Cardiac muscle cell (in vitro differentiated cells and primary cell): ENCODE results near the gene CHST1. TPM values are rescaled to one million over a fixed set of nuclear protein-coding genes. Genes with fewer than 3 reads are reported as not detected.

ENCODE experiments used
- DNase-seq, 2 donors: peaks; one replicate each; pipeline versions ENCODE4 v3.0.0 to v3.0.0-alpha.2; 2010 to 2017; ENCODE audit warnings: low read depth in 1 of 2, low spot score in 1 of 2
- H3K27ac ChIP-seq: fragments of 200-600 bp; sonication (generic); 2 replicates; pipeline ENCODE4 v1.5.1; 2016
- H3K27me3 ChIP-seq: fragments of 200-600 bp; sonication (generic); 2 replicates; pipeline ENCODE4 v1.6.0; 2016; ENCODE audit warnings: control low read depth
- H3K36me3 ChIP-seq: fragments of 200-600 bp; sonication (generic); 2 replicates; pipeline ENCODE4 v1.5.1; 2016; ENCODE audit warnings: control low read depth
- H3K4me1 ChIP-seq: fragments of 200-600 bp; sonication (generic); 2 replicates; pipeline ENCODE4 v1.8.1; 2017; ENCODE audit warnings: low read depth, mild to moderate bottlenecking, mixed run types
- H3K4me3 ChIP-seq: fragments of 200-600 bp; sonication (generic); 2 replicates; pipeline ENCODE4 v1.5.1; 2016; ENCODE audit warnings: mild to moderate bottlenecking
- H3K9me3 ChIP-seq: fragments of 200-600 bp; sonication (generic); 2 replicates; pipeline ENCODE4 v1.5.1; 2017; ENCODE audit warnings: low read depth, mild to moderate bottlenecking, control low read depth
- polyA plus RNA-seq: library from polyadenylated mRNA; unstranded; fragments of >200 nt; fragmentation: Nextera tagmentation; extraction: Ambion mirVana; gene quantifications from 2 replicates; pipeline ENCODE4 v1.2.1, GENCODE V29; 2016
- total RNA-seq: library from RNA; depleted of rRNA; stranded (reverse); fragments of >200 nt; gene quantifications from 2 replicates; pipeline ENCODE4 v1.2.3, GENCODE V29; 2016
- TF ChIP-seq, protein P1 (sequence below): IDR thresholded peaks from 2 replicates; pipeline ENCODE4 v1.5.1; 2012; ENCODE audit warnings: low read depth, mild to moderate bottlenecking, low read length

The CHST1 gene
- total and polyA plus RNA-seq, 2 experiments from 2014 or later, result 2.5 to 4.3 TPM

DNA sequence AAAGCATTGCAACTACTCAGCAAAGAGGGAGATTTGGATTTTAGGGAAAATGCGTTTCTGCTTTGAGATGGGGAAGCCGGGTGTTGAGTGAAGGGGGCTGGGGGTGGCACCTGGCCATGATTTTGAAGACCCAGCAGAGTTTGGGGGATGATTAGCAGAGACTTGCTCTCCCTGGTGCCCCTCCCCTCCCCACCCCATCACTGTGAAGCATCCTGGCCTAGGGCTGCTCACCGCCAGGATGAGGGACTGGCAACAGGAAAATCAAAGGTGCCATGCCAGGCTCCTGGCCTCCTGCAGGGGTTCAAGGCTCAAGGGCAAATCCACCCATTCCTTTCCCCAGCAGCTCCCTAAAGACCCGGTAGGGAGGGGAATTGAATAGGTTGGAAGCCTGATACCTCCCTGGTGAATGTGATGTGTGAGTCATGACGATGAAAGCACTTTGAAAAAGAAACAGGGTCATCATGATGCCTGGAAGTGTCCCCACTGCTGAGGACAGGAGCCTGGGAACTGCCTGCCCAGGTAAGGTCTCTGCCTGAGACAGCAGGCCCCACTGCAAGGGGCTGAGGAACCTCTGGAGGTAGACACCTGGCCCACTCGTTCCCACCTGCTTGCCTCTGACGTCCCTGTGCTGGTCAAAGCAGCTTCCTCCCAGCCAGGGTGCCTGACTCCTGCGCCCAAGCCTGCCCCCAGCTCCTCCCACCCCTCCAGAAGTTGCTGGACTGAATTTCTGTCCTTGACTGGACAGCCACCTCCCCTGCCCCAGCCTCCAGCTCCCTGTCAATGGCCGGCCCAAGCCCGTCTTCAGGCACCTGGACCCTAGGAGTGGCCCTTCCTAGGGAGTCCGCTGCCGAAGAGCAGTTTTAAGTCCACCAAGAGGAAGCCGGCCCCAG, 1.7 kb downstream of the CHST1 start:
- Histone ChIP-seq H3K4me3 (peak overlapping the region; percentile 78), H3K4me1 (peaks cover 13% of the 10 kb centered on the region), H3K9me3 (no peaks in the 10 kb centered on the region), H3K36me3 (no peaks in the 10 kb centered on the region), H3K27ac (no peak overlapping the region), H3K27me3 (peaks cover 73% of the 10 kb centered on the region)
- TF ChIP-seq, protein P1, sequence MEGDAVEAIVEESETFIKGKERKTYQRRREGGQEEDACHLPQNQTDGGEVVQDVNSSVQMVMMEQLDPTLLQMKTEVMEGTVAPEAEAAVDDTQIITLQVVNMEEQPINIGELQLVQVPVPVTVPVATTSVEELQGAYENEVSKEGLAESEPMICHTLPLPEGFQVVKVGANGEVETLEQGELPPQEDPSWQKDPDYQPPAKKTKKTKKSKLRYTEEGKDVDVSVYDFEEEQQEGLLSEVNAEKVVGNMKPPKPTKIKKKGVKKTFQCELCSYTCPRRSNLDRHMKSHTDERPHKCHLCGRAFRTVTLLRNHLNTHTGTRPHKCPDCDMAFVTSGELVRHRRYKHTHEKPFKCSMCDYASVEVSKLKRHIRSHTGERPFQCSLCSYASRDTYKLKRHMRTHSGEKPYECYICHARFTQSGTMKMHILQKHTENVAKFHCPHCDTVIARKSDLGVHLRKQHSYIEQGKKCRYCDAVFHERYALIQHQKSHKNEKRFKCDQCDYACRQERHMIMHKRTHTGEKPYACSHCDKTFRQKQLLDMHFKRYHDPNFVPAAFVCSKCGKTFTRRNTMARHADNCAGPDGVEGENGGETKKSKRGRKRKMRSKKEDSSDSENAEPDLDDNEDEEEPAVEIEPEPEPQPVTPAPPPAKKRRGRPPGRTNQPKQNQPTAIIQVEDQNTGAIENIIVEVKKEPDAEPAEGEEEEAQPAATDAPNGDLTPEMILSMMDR, result no peak
- DNase-seq, result no peak

DNA sequence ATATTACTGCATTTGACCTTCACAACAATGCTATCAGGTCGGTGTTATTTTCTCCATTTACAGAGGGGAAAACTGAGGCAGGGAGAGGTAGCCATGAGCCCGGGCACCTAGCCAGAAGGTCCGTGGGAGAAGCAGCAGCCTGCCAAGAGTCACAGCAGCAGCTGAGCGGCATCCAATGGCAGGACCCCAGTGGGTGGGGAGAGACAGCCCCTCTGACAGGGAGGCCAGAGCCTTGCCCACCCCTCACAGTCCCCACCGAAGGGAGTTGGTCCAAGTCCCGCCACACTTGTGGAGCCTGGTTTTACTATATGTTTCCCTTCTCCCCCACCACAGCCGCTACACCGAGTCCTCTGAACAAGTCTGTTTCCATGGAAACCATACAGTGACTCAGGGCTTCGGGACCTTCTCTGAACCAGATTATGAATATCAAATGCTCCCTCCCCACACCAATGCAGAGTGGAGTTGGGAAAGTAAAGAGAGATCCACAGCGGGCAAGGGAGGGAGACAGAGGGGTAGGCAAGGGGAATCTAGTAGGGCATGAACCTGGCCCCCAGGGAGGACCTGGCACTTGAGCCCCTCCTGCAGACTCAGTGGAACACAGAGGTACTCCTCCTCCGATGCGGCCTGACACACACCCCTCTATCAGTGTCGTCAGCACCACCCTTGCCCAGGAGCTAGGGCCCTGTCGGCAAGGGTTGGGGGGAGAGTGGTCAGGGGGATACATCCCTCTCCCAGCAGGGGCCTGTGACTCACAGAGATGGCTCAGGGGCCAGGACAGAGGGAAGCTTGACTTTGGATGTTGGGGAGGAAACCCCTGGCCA, 2.5 kb downstream of the CHST1 start:
- no peak overlapping the region for H3K27ac ChIP-seq

DNA sequence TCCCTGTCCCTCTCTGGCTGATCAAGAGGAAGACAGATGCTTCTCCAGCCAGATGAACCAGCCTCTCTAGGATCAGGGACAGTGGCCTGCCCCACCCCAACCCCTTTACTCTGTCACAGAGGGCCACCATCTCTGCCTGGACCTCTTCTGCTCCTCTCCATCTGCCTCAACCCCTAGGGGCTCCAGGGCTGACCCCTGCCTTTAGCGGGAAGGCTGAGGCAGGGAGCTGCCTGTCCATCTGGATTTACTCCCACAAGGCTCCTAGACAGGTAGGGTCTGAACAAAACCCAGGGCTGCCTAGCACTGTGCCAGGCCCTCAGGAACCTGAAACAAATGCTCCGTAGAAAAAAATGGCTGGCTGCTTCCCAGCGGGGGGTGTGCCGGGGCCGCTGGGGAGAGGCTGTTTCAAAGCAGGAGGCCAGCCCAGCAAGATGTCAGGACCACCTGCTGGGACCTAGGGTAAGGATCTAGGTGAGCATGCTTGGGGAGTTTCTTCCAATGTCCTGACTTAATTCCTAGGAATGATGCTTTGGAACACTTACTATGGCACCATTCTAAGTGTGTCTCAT, 3.2 kb downstream of the CHST1 start:
- H3K4me3 ChIP-seq, result no peak overlapping the region
- TF ChIP-seq, protein P1, result no peak
- peaks cover 57% of the 10 kb centered on the region for H3K27me3 ChIP-seq
- peaks cover 9% of the 10 kb centered on the region for H3K4me1 ChIP-seq
- no peak for DNase-seq
- no peaks in the 10 kb centered on the region for H3K36me3 ChIP-seq
- no peaks in the 10 kb centered on the region for H3K9me3 ChIP-seq
- no peak overlapping the region for H3K27ac ChIP-seq

More for the DNA sequence above, 2.5 kb downstream of the CHST1 start:
- Histone ChIP-seq H3K4me1 (peaks cover 14% of the 10 kb centered on the region), H3K9me3 (no peaks in the 10 kb centered on the region), H3K27me3 (peaks cover 64% of the 10 kb centered on the region), H3K36me3 (no peaks in the 10 kb centered on the region), H3K4me3 (no peak overlapping the region)
- TF ChIP-seq, protein P1, result no peak
- peak in 1 of 2 donors; percentile 94 for DNase-seq

DNA sequence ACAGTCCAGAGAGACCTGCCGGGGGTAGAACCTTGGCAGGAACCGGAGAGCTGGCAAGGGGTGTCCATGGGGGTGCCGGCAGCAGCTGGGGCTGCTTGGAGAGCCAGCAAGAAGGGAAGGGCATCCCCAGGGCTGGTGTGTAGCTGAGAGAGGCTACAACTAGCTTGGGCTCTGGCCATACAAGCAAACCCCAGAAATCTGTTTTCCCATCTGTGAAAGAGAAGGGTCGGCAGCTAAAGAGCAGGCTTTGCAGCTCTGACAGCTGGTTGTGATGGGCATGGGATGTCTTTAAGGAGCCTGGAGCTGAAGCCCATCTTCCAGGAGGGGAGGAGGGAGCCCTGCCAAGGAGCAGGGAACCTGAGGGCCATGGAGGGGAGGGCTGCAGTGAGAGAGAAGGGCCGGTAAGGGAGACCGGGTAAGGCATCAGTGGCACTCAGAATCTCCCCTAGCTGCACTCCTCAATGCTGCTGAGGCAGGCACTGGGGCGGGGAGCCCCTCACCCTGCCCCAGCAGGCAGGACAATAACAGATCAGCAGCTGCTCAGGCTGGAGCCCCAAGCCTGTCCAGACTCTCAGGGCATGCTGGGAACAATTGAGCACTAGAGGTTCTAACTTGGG, 3.9 kb downstream of the CHST1 start:
- no peak overlapping the region for H3K27ac ChIP-seq
- peaks cover 9% of the 10 kb centered on the region for H3K4me1 ChIP-seq
- H3K4me3 ChIP-seq, result no peak overlapping the region
- no peak for DNase-seq
- no peaks in the 10 kb centered on the region for H3K9me3 ChIP-seq
- TF ChIP-seq, protein P1, result no peak
- no peaks in the 10 kb centered on the region for H3K36me3 ChIP-seq
- H3K27me3 ChIP-seq, result peaks cover 52% of the 10 kb centered on the region
